Nucleus accumbens (tissue), 56 donors: ENCODE measurements around the gene CLN6.
"Not testable (repeated sequence)": the region's sequence is repeated elsewhere in the genome, so short reads cannot be mapped to it uniquely, and the experiment has no call there.

Source experiments
- DNase-seq, 56 donors: peaks; one replicate each; lab custom pipeline; 2025; lab: John Stamatoyannopoulos, UW

CLN6 gene

DNA sequence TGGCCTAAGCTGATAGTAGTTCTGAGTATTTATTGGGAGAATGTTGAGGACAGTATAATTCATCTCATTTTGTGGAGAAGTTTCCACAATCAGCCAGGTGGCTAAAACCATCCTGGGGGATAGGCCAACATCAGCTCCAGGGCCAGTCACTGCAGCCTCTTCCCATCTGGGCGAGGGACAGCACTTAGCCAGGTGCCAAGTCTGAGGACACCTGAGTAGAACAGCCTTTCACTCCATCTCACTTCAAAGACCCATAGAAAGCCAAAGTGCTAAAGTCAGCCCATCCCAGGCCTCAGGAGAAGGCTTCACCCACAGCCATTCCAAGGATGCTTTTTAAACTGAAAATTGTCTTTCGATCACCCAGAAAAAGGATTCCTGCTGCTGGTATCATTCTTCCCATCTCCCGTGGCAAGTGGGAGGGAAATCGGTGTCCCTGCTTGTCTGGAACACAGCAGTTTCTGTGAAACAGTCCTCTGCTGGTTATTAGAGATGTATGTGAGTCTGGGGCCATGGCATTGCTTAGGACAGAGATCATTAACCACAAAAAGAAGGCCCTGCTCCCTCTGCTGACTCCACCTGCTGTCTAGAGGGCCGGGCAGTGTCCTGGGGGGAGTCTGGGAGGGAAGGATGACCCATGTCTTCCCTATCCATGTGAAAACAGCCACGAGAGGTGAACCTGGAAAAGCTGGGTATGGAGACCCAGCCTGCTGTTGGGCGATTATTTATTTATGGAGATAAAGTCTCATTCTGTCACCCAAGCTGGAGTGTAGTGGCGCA, 34.0 kb downstream of the CLN6 start:
- no peak for DNase-seq

DNA sequence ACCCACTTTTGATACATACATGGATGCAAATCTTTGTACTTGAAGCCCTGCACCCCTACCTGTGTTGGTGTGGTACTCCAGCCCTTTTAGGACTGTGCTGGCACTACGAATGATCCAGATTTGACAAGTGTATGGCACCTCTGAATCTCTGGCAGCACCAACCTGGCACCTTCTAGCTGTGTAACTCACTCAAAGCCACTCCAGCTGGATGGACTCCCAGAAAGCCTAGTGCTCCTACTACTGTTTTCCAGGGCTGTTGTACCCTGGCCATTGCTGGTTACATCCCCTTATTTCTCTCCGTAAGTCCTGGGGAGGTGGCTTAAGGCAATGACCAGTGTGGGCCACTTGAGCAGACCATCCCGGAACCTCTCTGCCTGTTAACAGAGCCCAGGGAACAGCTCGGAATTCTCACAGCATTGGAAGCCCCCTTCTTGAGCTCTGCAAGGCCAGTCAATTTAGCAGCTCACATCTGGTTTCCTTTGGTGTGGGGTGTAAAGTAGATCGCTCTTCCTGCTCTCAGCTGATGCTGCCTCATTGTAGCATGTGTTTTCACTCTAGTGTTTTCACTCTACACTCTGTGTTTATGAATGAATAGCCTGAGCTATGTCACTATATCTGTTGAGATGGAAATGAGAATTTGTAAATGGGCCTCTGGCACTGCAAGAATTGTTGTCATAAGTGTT, 36.6 kb downstream of the CLN6 start:
- peak in 11 of 56 donors; percentile 12 to 59 (median 30) for DNase-seq

DNA sequence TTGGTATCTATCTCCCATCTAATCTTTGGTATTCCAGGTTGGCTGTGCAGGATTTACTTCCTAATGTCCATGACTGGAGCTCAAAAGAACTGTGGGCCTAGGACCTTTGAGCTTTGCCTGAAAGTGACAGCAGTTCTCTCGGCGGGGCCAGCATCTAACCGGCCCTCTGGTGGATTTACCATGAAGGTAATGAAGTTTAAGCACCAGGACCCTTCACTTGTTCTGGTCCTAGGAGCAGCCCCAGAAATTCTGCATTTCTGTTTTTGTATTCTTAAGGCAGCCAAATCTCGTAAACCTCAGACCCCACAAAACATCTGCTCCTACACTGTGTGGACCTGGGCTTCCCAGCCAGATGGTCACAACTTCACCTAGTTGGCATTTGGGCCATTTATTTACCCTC, 37.4 kb downstream of the CLN6 start:
- no peak for DNase-seq

- DNase-seq = no peak
Measured at GRCh38 chr15:68191555-68191954, 38.0 kb downstream of the CLN6 start.

DNA sequence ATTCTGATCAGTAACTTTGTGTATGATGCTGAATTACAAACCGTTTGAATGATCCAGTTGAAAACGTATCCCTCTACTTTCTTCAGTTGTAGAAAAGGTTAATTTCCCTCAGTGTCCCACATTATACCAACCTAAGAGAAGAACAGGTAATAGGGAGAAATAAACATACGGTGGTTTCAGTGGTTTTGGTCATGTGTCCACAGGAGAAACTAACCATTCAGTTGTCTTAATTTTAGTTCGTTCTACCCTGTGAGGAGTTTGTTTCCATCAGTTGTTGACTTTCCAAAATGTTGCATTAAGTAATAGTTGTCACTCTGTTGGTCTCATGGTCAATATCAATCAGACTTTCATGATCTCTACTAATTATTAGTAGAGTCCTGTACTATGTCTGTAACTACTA, 39.5 kb downstream of the CLN6 start:
- no peak for DNase-seq

GRCh38 chr15:68188647-68189046, 40.9 kb downstream of the CLN6 start:
- DNase-seq = no peak

GRCh38 chr15:68187559-68187958, 42.0 kb downstream of the CLN6 start:
- DNase-seq = peak in 32 of 56 donors; percentile 13 to 65 (median 42)

DNA sequence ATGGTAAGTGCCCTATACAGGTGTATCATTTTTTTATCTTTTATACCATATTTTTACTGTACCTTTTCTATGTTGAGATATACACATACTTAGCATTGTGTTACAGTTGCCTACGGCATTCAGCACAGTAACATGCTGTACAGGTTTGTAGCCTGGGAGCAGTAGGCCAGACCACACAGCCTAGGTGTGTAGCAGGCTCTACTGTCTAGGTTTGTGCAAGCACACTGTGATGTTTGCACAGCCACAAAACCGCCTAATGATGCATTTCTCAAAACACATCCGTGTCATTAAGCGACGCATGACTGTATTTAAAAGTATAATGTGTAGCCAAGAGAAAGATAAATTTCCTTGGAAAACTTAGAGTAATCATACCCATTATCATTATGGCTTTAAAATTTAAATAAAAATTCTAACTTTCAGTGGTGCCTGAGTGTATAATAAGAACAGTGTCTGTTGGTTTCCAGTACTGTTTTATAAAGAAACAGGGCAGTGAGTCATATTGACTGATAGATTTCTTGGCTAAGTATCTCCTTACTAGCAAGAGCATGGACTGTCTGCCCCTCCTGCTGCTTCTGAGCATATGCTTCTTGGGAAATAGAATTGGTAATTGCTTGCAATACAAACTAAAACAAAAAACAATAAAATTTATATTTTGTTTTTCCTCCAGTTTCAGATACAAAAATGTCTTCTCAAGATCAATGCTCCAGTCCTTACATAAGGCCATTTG, 42.7 kb downstream of the CLN6 start:
- DNase-seq = no peak

- no peak for DNase-seq
Measured at GRCh38 chr15:68184616-68185480, 44.7 kb downstream of the CLN6 start.

GRCh38 chr15:68183616-68184315, 45.8 kb downstream of the CLN6 start:
- DNase-seq = no peak

- DNase-seq = no peak
Measured at GRCh38 chr15:68177742-68178141, 51.8 kb downstream of the CLN6 start.

GRCh38 chr15:68176601-68177000, 52.9 kb downstream of the CLN6 start:
- no peak for DNase-seq

- no peak for DNase-seq
Measured at GRCh38 chr15:68175526-68175925, 54.0 kb downstream of the CLN6 start.

GRCh38 chr15:68173119-68173518, 56.4 kb downstream of the CLN6 start:
- DNase-seq = no peak

GRCh38 chr15:68172037-68172436, 57.5 kb downstream of the CLN6 start:
- not testable (repeated sequence) for DNase-seq

- DNase-seq = no peak
Measured at GRCh38 chr15:68166847-68167246, 62.7 kb downstream of the CLN6 start.

- no peak for DNase-seq
Measured at GRCh38 chr15:68163191-68163590, 66.3 kb downstream of the CLN6 start.

DNA sequence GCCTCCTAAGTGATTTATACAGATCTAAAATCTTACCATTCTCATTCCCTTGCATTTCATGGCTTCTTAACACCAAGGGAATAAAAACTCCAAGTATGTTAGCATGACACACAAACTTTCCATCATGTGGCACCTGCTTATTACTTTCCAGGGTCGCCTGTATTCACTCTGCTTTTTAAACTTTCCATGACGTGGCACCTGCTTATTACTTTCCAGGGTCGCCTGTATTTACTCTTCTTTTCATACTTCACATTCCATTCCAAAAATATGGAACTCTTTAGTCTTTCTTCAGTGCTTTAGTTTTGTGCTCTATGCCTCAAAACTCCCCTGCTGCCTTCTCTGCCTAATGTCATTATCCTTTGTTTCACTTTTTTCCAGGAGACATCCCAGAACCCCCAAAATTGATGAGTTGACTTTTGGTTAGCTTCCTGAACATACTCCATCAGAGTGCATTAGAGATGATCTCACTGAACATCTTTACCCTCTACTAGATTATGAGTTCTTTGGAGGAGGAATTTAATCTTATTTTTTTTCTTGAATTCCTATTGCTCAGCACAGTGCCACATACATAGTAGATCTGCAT, 71.4 kb downstream of the CLN6 start:
- DNase-seq = no peak

DNA sequence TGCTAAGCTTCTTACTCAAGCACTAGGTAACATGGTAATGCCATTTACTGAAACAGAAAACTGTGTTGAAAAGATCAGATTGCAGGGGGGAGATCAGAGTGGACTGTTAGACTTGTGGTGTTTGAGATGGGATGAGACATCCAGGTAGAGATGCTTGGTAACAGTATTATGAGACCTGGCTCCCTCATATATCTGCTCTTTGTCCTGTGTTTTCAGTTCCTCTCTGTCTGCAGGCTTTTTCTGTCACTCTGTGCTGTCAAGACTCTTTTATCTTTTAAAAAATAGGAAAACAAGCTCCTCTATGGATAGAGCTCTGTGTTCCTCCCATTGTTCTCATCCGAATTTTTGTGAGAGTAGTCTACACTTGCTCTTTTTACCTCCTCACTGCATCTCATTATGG, 72.5 kb downstream of the CLN6 start:
- no peak for DNase-seq
